Mammary epithelial cell (primary cell): ENCODE data around the gene FOLR2.

ENCODE experiments used
- EZH2 ChIP-seq: IDR thresholded peaks from 2 replicates; pipeline ENCODE4 v1.6.1; 2012; ENCODE audit warnings: low read length, inconsistent platforms, borderline replicate concordance
- TF ChIP-seq, protein P1 (sequence below), 2 donors: IDR thresholded peaks in 1 of 2; conservative IDR thresholded peaks in 1 of 2; 2 replicates each; pipeline ENCODE4 v1.5.1; 2011 to 2012; ENCODE audit warnings: inconsistent platforms in 2 of 2, low read length in 2 of 2, mild to moderate bottlenecking in 2 of 2, control low read depth in 1 of 2, low read depth in 1 of 2; ENCODE audit not compliant: insufficient read depth in 1 of 2; ENCODE audit errors: extremely low read depth in 1 of 2

DNA sequence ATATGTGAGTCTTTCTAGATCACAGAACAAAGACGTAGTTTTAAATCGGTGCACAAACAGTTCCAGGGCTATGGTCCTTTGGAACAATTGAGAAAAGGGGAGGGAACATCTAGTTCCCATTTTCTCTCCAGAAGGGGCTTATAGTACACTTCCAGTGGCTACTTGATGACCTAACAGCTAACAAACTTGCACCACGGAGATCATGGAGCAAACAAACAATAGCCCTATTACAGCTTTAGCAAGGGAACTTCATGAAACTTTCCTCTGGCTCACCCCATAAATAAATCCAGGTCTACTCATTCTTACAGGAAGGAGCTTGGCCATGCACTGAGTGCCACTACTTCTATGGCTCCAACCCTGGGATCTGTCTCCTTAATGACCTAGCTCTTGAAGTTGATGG is 8.3 kb upstream of the FOLR2 start:
- TF ChIP-seq, protein P1, sequence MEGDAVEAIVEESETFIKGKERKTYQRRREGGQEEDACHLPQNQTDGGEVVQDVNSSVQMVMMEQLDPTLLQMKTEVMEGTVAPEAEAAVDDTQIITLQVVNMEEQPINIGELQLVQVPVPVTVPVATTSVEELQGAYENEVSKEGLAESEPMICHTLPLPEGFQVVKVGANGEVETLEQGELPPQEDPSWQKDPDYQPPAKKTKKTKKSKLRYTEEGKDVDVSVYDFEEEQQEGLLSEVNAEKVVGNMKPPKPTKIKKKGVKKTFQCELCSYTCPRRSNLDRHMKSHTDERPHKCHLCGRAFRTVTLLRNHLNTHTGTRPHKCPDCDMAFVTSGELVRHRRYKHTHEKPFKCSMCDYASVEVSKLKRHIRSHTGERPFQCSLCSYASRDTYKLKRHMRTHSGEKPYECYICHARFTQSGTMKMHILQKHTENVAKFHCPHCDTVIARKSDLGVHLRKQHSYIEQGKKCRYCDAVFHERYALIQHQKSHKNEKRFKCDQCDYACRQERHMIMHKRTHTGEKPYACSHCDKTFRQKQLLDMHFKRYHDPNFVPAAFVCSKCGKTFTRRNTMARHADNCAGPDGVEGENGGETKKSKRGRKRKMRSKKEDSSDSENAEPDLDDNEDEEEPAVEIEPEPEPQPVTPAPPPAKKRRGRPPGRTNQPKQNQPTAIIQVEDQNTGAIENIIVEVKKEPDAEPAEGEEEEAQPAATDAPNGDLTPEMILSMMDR (conservative IDR thresholded peaks at IDR 0.05 in 1 of 2, IDR thresholded peaks at IDR 0.05 in 1 of 2; ENCODE audit: extremely low read depth in 1 of 2, insufficient read depth in 1 of 2, low read depth in 1 of 2, low read length in 2 of 2), result no peak
- no peak for TF ChIP-seq EZH2
